B cell (primary cell): Measurements from ENCODE around the gene NPEPL1. TPM values are rescaled to one million over a fixed set of nuclear protein-coding genes. Genes with fewer than 3 reads are reported as not detected.
"Not testable (repeated sequence)": the region's sequence is repeated elsewhere in the genome, so short reads cannot be mapped to it uniquely, and the experiment has no call there.

Experiments
- ATAC-seq: fragments of 200-7000 bp; cut with Tn5 transposase; one replicate; pipeline ENCODE4 v1.10.0; 2021; ENCODE audit warnings: low read depth, mild to moderate bottlenecking, moderate number of reproducible peaks, moderate library complexity
- CTCF ChIA-PET: fragments of 350-600 bp; sonication (Branson Sonifier 250); formaldehyde crosslinking; loops from one replicate; lab custom pipeline; 2021; ENCODE audit warnings: antibody characterized with exemption, inconsistent platforms; lab: Charles Lee
- POLR2A ChIA-PET: fragments of 350-600 bp; sonication (Branson Sonifier 250); formaldehyde crosslinking; loops from one replicate; lab custom pipeline; 2021; ENCODE audit warnings: antibody characterized with exemption; lab: Charles Lee
- DNase-seq: peaks from one replicate; pipeline ENCODE4 v3.0.0; 2013
- H2AFZ ChIP-seq: 2 replicates; pipeline ENCODE4 v1.6.1; 2012; ENCODE audit warnings: mild to moderate bottlenecking, low read depth, low read length; ENCODE audit not compliant: insufficient read depth, poor library complexity, severe bottlenecking
- H3K27ac ChIP-seq, 2 donors: 1 replicate in 1 of 2; 2 replicates in 1 of 2; pipeline ENCODE4 v1.5.1; 2012 to 2013; ENCODE audit warnings: low read length in 2 of 2, mild to moderate bottlenecking in 2 of 2, moderate library complexity in 1 of 2
- H3K27me3 ChIP-seq, 4 experiments: fragments of 200-600 bp in 1 of 4; sonication (generic) in 1 of 4; replicated peaks in 1 of 4; 1 replicate in 2 of 4; 2 replicates in 2 of 4; pipeline versions ENCODE4 v1.6.1 to v1.7.0; 2013 to 2016; ENCODE audit warnings: low read length in 3 of 4, mild to moderate bottlenecking in 2 of 4, mixed read lengths in 1 of 4, moderate library complexity in 1 of 4; ENCODE audit not compliant: insufficient read depth in 4 of 4, control insufficient read depth in 3 of 4; ENCODE audit errors: control extremely low read depth in 1 of 4
- H3K36me3 ChIP-seq, 2 experiments: replicated peaks in 1 of 2; 1 replicate in 1 of 2; 2 replicates in 1 of 2; pipeline versions ENCODE4 v1.6.1 to v1.7.1; 2013; ENCODE audit warnings: low read length in 1 of 2; ENCODE audit not compliant: insufficient read depth in 2 of 2, control insufficient read depth in 1 of 2; ENCODE audit errors: control extremely low read depth in 1 of 2, extremely low read depth in 1 of 2
- H3K4me1 ChIP-seq, 2 donors: fragments of 200-600 bp in 1 of 2; sonication (generic) in 1 of 2; 1 replicate in 1 of 2; 2 replicates in 1 of 2; pipeline versions ENCODE4 v1.5.1 to v1.6.1; 2013 to 2017; ENCODE audit warnings: low read length in 2 of 2; ENCODE audit not compliant: control insufficient read depth in 2 of 2, insufficient read depth in 2 of 2
- H3K4me2 ChIP-seq: replicated peaks from 2 replicates; pipeline ENCODE3; 2012; ENCODE audit warnings: mild to moderate bottlenecking, low read depth, low read length; ENCODE audit not compliant: poor library complexity, severe bottlenecking
- H3K4me3 ChIP-seq, 5 experiments: fragments of 200-600 bp in 1 of 5; sonication (generic) in 1 of 5; 1 replicate in 3 of 5; 2 replicates in 2 of 5; pipeline versions ENCODE4 v1.5.1 to v1.7.0; 2011 to 2016; ENCODE audit warnings: low read length in 4 of 5, mild to moderate bottlenecking in 4 of 5, low read depth in 2 of 5, control low read depth in 1 of 5, moderate library complexity in 1 of 5; ENCODE audit not compliant: insufficient read depth in 1 of 5; ENCODE audit errors: control extremely low read depth in 1 of 5, extremely low read depth in 1 of 5
- H3K79me2 ChIP-seq: fragments of 200-600 bp; sonication (generic); one replicate; pipeline ENCODE4 v1.6.0; 2016; ENCODE audit warnings: low read length; ENCODE audit not compliant: control insufficient read depth, insufficient read depth
- H3K9ac ChIP-seq: fragments of 200-600 bp; sonication (generic); 2 replicates; pipeline ENCODE4 v1.6.1; 2017; ENCODE audit warnings: mild to moderate bottlenecking, low read length, moderate library complexity
- H3K9me3 ChIP-seq, 3 donors: one replicate each; pipeline versions ENCODE4 v1.6.1 to v1.7.1; 2013; ENCODE audit warnings: low read length in 2 of 3; ENCODE audit not compliant: control insufficient read depth in 2 of 3, insufficient read depth in 1 of 3; ENCODE audit errors: control extremely low read depth in 1 of 3
- H4K20me1 ChIP-seq: 2 replicates; pipeline ENCODE4 v1.6.0; 2012; ENCODE audit warnings: mild to moderate bottlenecking, low read length; ENCODE audit not compliant: insufficient read depth, control insufficient read depth, poor library complexity, severe bottlenecking
- H3K27ac Mint-ChIP-seq: one replicate; pipeline ENCODE4 v1.8.0; 2021; ENCODE audit warnings: mixed read lengths
- H3K27me3 Mint-ChIP-seq: one replicate; pipeline ENCODE4 v1.8.0; 2021; ENCODE audit warnings: mixed read lengths
- H3K4me1 Mint-ChIP-seq: one replicate; pipeline ENCODE4 v1.8.0; 2021; ENCODE audit warnings: mixed read lengths
- H3K4me3 Mint-ChIP-seq: one replicate; pipeline ENCODE4 v1.8.0; 2021; ENCODE audit warnings: mixed read lengths
- H3K9me3 Mint-ChIP-seq: one replicate; pipeline ENCODE4 v1.8.0; 2022; ENCODE audit warnings: mixed read lengths; ENCODE audit not compliant: insufficient read depth
- EZH2 ChIP-seq: IDR thresholded peaks from 2 replicates; pipeline ENCODE4 v1.6.1; 2012; ENCODE audit warnings: borderline replicate concordance, low read depth, mild to moderate bottlenecking, moderate library complexity, low read length; ENCODE audit not compliant: insufficient read depth, poor library complexity, severe bottlenecking
- WGBS: methylation state at CpG from one replicate; pipeline ENCODE4 v1.1.5; 2013; ENCODE audit warnings: missing lambda C conversion rate; ENCODE audit not compliant: insufficient coverage; 5-methylcytosine and 5-hydroxymethylcytosine counted together
- intact Hi-C: fragments of 100-400 bp; cut with micrococcal nuclease; formaldehyde crosslinking; loops from one replicate; pipeline ENCODE4 v1.10.0; 2022
- polyA plus RNA-seq: library from polyadenylated mRNA; depleted of rRNA; stranded (reverse); fragments of >200 nt; gene quantifications from 2 replicates; pipeline ENCODE4 v1.2.3, GENCODE V29; 2012
- total RNA-seq, 2 donors: library from RNA; stranded (reverse); fragments of 120-200 nt in 1 of 2; gene quantifications; 1 replicate in 1 of 2; 2 replicates in 1 of 2; pipeline versions ENCODE4 v1.2.3 to v1.2.4, GENCODE V29; 2013 to 2022
- TF ChIP-seq, protein P1 (sequence below): fragments of 200-600 bp; IDR thresholded peaks from one replicate; pipeline ENCODE4 v1.8.0; 2022; ENCODE audit warnings: antibody characterized with exemption, mild to moderate bottlenecking

Gene NPEPL1
- total and polyA plus RNA-seq, 2 donors (not counting 1 experiment from before 2014, with no cell fraction given): 34.3 to 45.1 TPM

DNA sequence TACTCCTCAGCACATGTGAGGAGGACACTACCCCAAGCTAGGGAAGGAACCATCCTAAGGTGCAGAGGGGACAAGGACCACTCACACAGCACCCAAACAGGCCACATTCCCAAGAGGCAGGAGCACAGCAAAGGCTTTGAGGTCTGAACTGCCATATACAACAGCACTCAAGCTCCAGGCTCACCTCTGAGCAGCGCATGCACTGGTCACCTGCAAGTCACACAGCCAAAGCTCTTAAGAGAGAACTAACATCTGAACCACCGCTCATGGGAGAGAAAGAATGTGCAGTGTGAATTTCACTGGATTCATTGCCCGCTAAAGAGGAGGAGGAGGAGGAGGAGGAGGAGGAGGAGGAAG is 31.0 kb downstream of the NPEPL1 start:
- no peak overlapping the region for H3K9ac ChIP-seq
- H2AFZ ChIP-seq: no peak overlapping the region
- no peaks in the 10 kb centered on the region for H3K79me2 ChIP-seq
- no CpG with 5 or more reads among the region's 3 CpGs for WGBS
- H3K4me3 ChIP-seq: no peak overlapping the region
- peaks cover 53% of the 10 kb centered on the region for H3K27me3 Mint-ChIP-seq
- TF ChIP-seq, protein P1, sequence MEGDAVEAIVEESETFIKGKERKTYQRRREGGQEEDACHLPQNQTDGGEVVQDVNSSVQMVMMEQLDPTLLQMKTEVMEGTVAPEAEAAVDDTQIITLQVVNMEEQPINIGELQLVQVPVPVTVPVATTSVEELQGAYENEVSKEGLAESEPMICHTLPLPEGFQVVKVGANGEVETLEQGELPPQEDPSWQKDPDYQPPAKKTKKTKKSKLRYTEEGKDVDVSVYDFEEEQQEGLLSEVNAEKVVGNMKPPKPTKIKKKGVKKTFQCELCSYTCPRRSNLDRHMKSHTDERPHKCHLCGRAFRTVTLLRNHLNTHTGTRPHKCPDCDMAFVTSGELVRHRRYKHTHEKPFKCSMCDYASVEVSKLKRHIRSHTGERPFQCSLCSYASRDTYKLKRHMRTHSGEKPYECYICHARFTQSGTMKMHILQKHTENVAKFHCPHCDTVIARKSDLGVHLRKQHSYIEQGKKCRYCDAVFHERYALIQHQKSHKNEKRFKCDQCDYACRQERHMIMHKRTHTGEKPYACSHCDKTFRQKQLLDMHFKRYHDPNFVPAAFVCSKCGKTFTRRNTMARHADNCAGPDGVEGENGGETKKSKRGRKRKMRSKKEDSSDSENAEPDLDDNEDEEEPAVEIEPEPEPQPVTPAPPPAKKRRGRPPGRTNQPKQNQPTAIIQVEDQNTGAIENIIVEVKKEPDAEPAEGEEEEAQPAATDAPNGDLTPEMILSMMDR: no peak
- no peak for TF ChIP-seq EZH2
- H3K36me3 ChIP-seq: no peaks in the 10 kb centered on the region
- no peaks in the 10 kb centered on the region for H4K20me1 ChIP-seq
- intact Hi-C loops: no loop called here
- H3K27ac Mint-ChIP-seq: no peak overlapping the region
- H3K4me2 ChIP-seq: no peak overlapping the region
- no peak for DNase-seq
- peaks cover 0 to 13% (median 5%) of the 10 kb centered on the region in 4 experiments for H3K27me3 ChIP-seq
- no peak overlapping the region for H3K27ac ChIP-seq
- H3K9me3 Mint-ChIP-seq: peaks cover 3% of the 10 kb centered on the region
- ChIA-PET POLR2A (no interaction called here), CTCF (no interaction called here)
- H3K9me3 ChIP-seq: peaks cover 0 to 3% (median 0%) of the 10 kb centered on the region in 3 donors
- H3K4me1 Mint-ChIP-seq: no peaks in the 10 kb centered on the region
- no peak for ATAC-seq
- H3K4me3 Mint-ChIP-seq: no peak overlapping the region
- no peaks in the 10 kb centered on the region for H3K4me1 ChIP-seq

DNA sequence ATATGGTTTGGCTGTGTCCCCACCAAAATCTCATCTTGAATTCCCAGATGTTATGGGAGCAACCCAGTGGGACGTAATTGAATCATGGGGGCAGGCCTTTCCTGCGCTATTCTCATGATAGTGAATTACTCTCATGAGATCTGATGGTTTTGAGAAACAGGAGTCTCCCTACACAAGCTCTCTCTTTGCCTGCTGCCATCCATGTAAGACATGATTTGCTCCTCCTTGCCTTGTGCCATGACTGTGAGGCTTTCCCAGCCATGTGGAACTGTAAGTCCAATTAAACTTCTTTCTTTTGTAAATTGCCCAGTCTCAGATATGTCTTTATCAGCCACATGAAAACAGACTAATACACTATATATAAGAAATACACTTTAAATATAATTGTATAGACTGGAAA is 33.6 kb downstream of the NPEPL1 start:
- intact Hi-C loops, H3K9ac ChIP-seq, H3K36me3 ChIP-seq, H3K27ac ChIP-seq, H4K20me1 ChIP-seq, H3K9me3 Mint-ChIP-seq, H2AFZ ChIP-seq, DNase-seq, H3K4me3 ChIP-seq, H3K9me3 ChIP-seq, H3K4me3 Mint-ChIP-seq, CTCF ChIA-PET, H3K4me1 Mint-ChIP-seq, H3K27ac Mint-ChIP-seq, POLR2A ChIA-PET, ATAC-seq, H3K79me2 ChIP-seq, H3K4me2 ChIP-seq, H3K4me1 ChIP-seq: not testable (repeated sequence)
- 100% methylated on average over 2 of the region's 2 CpGs for WGBS
- peaks cover 60% of the 10 kb centered on the region for H3K27me3 Mint-ChIP-seq
- H3K27me3 ChIP-seq: peaks cover 0 to 13% (median 5%) of the 10 kb centered on the region in 4 experiments
